Measurements from ENCODE around the gene TULP4. TPM values are rescaled to one million over a fixed set of nuclear protein-coding genes. Genes with fewer than 3 reads are reported as not detected.

TULP4 gene
- total and polyA plus RNA-seq, 2 of the 8 experiments (the other 6 are each of a cell fraction or from before 2014, with no cell fraction given) = 7.7 to 51.6 TPM

DNA sequence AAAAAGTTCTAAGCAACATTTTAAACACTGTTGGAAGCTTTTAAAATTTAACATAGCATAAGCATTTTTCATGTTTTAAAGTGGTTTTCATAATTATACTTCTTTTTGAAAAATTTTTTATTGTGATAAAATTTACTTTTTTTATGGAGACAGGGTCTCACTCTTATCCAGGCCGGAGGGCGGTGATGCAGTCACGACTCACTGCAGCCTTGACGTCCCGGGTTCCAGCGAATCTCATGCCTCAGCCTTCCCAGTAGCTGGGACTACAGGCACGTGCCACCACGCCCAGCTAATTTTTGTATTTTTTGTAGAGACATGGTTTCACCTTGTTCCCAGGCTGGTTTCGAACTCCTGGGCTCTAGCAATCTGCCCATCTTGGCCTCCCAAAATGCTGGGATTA, 46.1 kb upstream of the TULP4 start:
- H2BK120ac ChIP-seq (replicated peaks; ENCODE audit: low read depth, low read length) = no peak overlapping the region
- no peak overlapping the region for H3K4me2 ChIP-seq (ENCODE audit: insufficient read depth in 1 of 2, low read depth in 2 of 2, low read length in 2 of 2)
- no peaks in the 10 kb centered on the region for H3K9me3 ChIP-seq (ENCODE audit: insufficient read depth in 2 of 2, low read depth in 1 of 2, low read length in 1 of 2)
- H3K56ac ChIP-seq (replicated peaks; ENCODE audit: insufficient read length, low read depth, low read length) = no peak overlapping the region
- DNase-seq (ENCODE audit: low read depth in 1 of 2, low spot score in 2 of 2) (peak in 1 of 2 experiments; percentile 13), FAIRE-seq (no peak)
- no peaks in the 10 kb centered on the region for H3K27me3 ChIP-seq (replicated peaks in 1 of 4; ENCODE audit: control insufficient read depth in 3 of 4, extremely low read depth in 1 of 4, insufficient read depth in 3 of 4, low read length in 3 of 4)
- H3K4me3 ChIP-seq (ENCODE audit: extremely low read depth in 1 of 4, insufficient read depth in 2 of 4, low read depth in 3 of 4, low read length in 4 of 4) = no peak overlapping the region
- H2BK15ac ChIP-seq (ENCODE audit: low read length) = no peak overlapping the region
- H2BK12ac ChIP-seq (ENCODE audit: low read depth, low read length) = no peak overlapping the region
- no peak overlapping the region for H3K23ac ChIP-seq (ENCODE audit: insufficient read length)
- H3K79me2 ChIP-seq (ENCODE audit: control insufficient read depth in 1 of 2, insufficient read depth in 2 of 2, low read length in 2 of 2) = peaks cover 0 to 25% of the 10 kb centered on the region in 2 experiments; a peak in 2 of 4 replicates
- H3K4ac ChIP-seq (replicated peaks; ENCODE audit: insufficient read length, low read depth, low read length) = no peak overlapping the region
- H3K14ac ChIP-seq (ENCODE audit: insufficient read length) = no peak overlapping the region
- no peak overlapping the region for H4K91ac ChIP-seq (replicated peaks; ENCODE audit: insufficient read length, low read length)
- H4K5ac ChIP-seq (ENCODE audit: insufficient read length, low read depth, low read length) = no peak overlapping the region
- H3K27ac ChIP-seq (ENCODE audit: low read depth, low read length) = no peak overlapping the region
- H3K36me3 ChIP-seq (ENCODE audit: control insufficient read depth in 2 of 4, insufficient read depth in 4 of 4, low read length in 3 of 4) = peaks cover 0 to 5% (median 0%) of the 10 kb centered on the region in 4 experiments; a peak in 2 of 8 replicates
- no peak overlapping the region for H2AK5ac ChIP-seq (ENCODE audit: low read depth, low read length)
- peaks cover 0 to 2% of the 10 kb centered on the region in 2 experiments for H4K20me1 ChIP-seq (replicated peaks in 1 of 2; ENCODE audit: control insufficient read depth in 1 of 2, insufficient read depth in 2 of 2, low read length in 2 of 2)
- H3K79me1 ChIP-seq (ENCODE audit: low read depth, low read length) = peaks cover 3% of the 10 kb centered on the region; the same call in 1 of the 2 replicates
- no peak overlapping the region for H2AFZ ChIP-seq (ENCODE audit: low read length)
- no peaks in the 10 kb centered on the region for H3K23me2 ChIP-seq (ENCODE audit: low read depth, low read length)
- no peak overlapping the region for H3K9ac ChIP-seq (replicated peaks in 1 of 4; ENCODE audit: extremely low read depth in 1 of 4, low read depth in 3 of 4, low read length in 3 of 4)
- H2BK5ac ChIP-seq (ENCODE audit: low read depth, low read length) = no peak overlapping the region
- WGBS, 2 experiments (ENCODE audit: extremely low coverage in 1 of 2, insufficient coverage in 1 of 2, insufficient read length in 1 of 2, insufficient replicate concordance in 2 of 2, low coverage in 1 of 2, low lambda C conversion rate in 2 of 2, missing lambda C conversion rate in 1 of 2) = 97% methylated on average over 9 of the region's 9 CpGs; no CpG with 5 or more reads in 1 of the 2 experiments
- POLR2A ChIA-PET (ENCODE audit: partially characterized antibody) = interaction anchor here (0.6 to 1.9 kb wide), 4 partner anchors 9 to 74 kb away, joined by 3 to 5 read pairs (median 4); no protein-coding TSS in a partner anchor
- CTCF ChIA-PET (ENCODE audit: partially characterized antibody) = interaction anchor here (1.2 kb wide), 1 partner anchor 253 kb away, joined by 4 read pairs; no protein-coding TSS in a partner anchor
- H3K4me1 ChIP-seq (replicated peaks in 1 of 4; ENCODE audit: control insufficient read depth in 3 of 4, insufficient read depth in 4 of 4, low read length in 3 of 4) = peaks cover 0 to 6% (median 2%) of the 10 kb centered on the region in 4 experiments; a peak in 2 of 7 replicates
- no peak overlapping the region for H4K8ac ChIP-seq (ENCODE audit: extremely low read depth, insufficient read depth, low read length)
- no peak overlapping the region for H2BK20ac ChIP-seq (ENCODE audit: low read length)
- no peak overlapping the region for H3K18ac ChIP-seq (ENCODE audit: extremely low read depth, low read length)
- TF ChIP-seq TEAD4 (IDR thresholded peaks at IDR 0.05; ENCODE audit: low read depth, low read length) (no peak), NRF1 (IDR thresholded peaks at IDR 0.05; ENCODE audit: low read depth, low read length) (no peak), BCL11A (IDR thresholded peaks at IDR 0.05; ENCODE audit: low read depth in 2 of 2, low read length in 2 of 2) (no peak), RBBP5 (IDR thresholded peaks at IDR 0.05; ENCODE audit: borderline replicate concordance, low read depth, low read length) (no peak), SAP30 (IDR thresholded peaks at IDR 0.05; ENCODE audit: insufficient read depth, insufficient replicate concordance, low read length) (no peak), BRCA1 (IDR thresholded peaks at IDR 0.05; ENCODE audit: low read depth, low read length) (no peak), CEBPB (IDR thresholded peaks at IDR 0.05; ENCODE audit: low read depth, low read length) (no peak), PHF8 (conservative IDR thresholded peaks at IDR 0.05; ENCODE audit: low read depth, low read length) (no peak), KDM4A (IDR thresholded peaks at IDR 0.05; ENCODE audit: low read depth, low read length, severe bottlenecking) (no peak), TCF12 (IDR thresholded peaks at IDR 0.05; ENCODE audit: low read depth, low read length) (no peak), RNF2 (IDR thresholded peaks at IDR 0.05; ENCODE audit: borderline replicate concordance, low read depth, low read length, missing control alignments, poor library complexity, severe bottlenecking) (no peak), GABPA (IDR thresholded peaks at IDR 0.05; ENCODE audit: borderline replicate concordance, insufficient read depth, low read length) (no peak), CHD1 (IDR thresholded peaks at IDR 0.05; ENCODE audit: low read depth, low read length) (no peak)
